HG03354 (cell line): ENCODE measurements around the gene GJA3.

Experiments used
- ATAC-seq: cut with Tn5 transposase; IDR thresholded peaks from one replicate; pipeline ENCODE4 v1.9.1; 2021; ENCODE audit warnings: mild to moderate bottlenecking; ENCODE audit not compliant: unreplicated experiment, poor library complexity, severe bottlenecking

GJA3 gene

GRCh38 chr13:20160306-20161274, at the start of gene GJA3:
GJA3 (minus strand) TSS chr13:20161052; CDS start chr13:20143288, 17,764 bp downstream.
- peak; percentile 62 for ATAC-seq

DNA sequence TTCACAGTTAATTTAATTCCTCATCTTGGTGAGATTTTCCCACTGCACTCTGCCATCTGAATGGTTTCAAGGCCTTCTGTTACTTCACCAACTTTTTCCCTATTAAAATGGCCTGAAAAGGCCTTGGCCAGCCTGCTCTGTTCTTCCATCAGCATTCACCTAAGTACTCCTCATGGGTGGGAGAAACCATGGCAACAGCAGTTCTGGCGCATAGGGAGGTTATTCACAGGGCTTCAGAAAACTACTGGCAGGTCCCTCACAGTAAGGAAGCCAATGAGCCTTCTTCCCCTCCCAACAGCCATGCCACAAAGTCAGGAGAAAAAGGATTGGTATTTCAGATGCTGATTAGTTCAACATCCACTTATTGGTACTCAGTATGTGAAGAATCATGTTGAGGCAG, 49.1 kb upstream of the GJA3 start:
- no peak for ATAC-seq

DNA sequence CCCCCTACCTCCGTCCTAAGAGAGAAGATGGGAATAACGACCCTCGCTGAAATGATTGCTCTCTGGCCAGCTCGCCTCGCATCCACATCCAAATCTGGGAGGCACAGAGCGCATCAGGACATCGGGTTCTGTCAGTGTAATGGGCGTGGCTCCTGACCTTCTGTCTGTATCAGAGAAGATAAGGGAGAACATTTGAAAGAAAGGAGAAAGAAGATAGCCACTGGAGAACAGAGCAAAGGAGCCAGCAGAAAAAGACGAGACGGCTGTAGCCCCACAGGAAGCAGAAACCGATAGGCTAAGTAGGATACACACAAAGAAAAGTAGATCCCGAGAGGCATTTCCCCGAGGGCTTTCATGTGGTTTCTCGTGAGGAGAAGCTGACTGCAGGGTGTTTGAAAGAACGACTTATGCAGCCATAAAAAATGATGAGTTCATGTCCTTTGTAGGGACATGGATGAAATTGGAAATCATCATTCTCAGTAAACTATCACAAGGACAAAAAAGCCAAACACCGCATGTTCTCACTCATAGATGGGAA, 45.9 kb upstream of the GJA3 start:
- ATAC-seq = no peak

DNA sequence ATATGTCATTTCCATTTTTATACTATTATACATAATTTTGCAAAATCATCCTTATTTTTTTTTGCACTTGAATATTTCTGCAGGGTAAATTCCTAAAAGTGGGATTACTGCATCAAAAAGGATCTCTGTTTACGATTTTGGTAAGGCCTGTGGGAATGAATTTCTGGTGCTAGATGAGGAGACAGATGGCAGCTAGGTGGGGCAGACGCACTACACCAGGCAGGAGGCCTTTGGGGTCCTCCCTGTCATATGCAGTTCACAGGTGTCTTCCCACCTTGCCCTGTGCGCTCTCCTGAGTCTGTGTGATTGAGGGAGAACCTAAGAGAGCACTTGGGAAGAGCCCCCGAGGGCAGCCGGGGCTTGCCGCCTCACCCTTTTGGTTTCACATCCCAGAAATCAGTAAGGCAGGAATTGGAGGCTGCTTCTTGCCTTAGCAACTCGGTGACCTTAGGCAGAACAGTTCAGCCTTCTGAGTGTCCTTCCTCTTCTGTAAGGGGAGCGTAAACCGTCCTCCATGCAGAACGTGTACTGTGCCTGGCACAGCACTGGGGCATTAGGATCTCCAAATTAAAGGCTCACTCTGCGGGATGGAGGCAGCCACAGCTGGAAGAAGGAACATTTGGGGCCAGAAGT, 45.3 kb upstream of the GJA3 start:
- no peak for ATAC-seq

GRCh38 chr13:20198781-20199180, 37.9 kb upstream of the GJA3 start:
- ATAC-seq = no peak

- ATAC-seq = peak; percentile 50
These were observed 36.5 kb upstream of the GJA3 start for GRCh38 chr13:20197361-20197834.

- no peak for ATAC-seq
These were observed 34.9 kb upstream of the GJA3 start for GRCh38 chr13:20195801-20196200.

- no peak for ATAC-seq
These were observed 33.2 kb upstream of the GJA3 start for GRCh38 chr13:20193907-20194631.

DNA sequence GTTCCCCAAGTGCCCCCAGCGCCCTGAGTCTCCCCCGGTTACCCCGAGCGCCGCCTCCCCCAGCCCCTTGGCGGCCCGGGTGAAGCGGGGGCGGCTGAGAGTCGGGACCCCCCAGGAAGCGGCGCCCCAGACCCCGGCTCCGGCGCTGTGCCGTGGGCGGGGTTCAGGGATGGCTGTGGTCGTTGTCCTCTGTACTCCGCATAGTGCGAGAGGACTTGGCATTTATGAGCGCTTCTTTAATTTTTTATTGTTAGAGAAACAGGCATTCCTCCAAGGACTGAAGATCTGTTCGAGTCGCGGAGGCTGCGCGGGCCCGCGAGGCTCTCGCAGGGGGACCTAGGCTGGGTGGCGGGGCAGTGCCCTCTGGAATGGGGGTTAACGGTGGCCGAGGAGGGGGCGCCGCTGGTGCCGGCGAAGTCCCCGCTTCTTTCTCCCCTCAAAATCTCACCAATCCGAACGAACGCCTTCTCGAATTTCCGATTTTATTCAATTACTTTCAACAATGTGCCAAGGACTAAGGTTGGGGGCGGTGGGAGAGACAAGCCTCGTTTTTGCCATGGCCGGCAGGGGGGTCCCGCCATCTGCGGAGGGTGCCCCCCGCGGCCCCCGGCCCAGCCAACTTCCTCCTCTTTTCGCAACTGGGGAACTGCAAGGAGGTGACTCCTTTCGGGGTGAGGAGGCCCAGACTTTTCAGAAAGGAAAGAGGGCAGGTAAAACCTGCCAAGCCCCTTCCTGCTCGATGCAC, 32.5 kb upstream of the GJA3 start:
- no peak for ATAC-seq

DNA sequence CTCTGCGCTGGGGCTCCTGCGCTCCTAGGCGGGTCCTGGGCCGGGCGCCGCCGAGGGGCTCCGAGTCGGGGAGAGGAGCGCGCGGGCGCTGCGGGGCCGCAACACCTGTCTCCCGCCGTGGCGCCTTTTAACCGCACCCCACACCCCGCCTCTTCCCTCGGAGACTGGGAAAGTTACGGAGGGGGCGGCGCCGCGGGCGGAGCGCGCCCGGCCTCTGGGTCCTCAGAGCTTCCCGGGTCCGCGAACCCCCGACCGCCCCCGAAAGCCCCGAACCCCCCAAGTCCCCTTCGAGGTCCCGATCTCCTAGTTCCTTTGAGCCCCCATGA, 31.9 kb upstream of the GJA3 start, which contains the start of gene GJB2:
TSS of gene GJB2 (minus strand) at position 103 of the 326 bp plus-strand sequence. CDS start 3,357 bp downstream, outside the sequence.
- ATAC-seq = no peak

GRCh38 chr13:20192158-20192835, 31.4 kb upstream of the GJA3 start:
- no peak for ATAC-seq

DNA sequence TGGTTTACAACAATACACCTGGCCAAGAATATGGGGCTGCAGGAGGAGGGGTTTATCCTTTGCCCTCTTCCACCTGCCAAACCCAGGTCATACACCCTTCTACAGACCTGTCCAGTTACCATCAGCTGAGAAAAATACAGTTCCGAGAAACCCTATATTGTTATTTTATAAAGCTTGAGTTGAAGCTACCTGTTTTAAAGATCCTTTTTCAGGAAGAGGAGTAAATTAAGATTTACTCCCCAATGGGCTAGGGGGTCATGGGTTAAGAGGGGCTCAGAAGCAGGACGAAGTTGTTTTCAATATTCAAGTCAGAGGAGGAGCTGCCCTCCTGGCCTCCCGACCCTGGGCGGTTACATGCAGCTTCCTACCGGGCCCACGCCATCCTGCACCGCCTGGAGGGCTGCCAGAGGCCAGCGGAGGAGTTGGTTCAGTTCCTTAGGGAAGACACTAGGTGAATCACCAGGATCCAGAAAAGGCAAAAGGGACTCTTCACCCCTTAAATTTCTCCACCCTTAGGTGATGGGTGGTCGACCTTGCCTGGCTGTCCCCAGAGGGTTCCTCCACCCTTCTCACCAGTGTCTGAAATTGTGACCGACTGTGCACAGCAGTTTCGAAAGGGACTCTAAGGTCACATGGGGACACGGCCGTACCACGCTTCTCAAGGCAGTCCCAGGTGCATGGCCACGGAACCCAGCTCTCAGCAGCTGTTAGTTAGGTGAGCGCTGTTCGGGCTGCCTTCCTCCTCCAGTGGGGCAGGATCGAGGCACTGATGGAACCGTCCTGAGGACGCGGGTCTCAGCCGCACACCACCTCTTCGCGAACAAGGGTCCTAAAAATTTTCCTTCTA, 30.7 kb upstream of the GJA3 start:
- ATAC-seq = no peak

GRCh38 chr13:20190481-20191310, 29.8 kb upstream of the GJA3 start:
- no peak for ATAC-seq

- no peak for ATAC-seq
These were observed 29.2 kb upstream of the GJA3 start for GRCh38 chr13:20190076-20190475.

DNA sequence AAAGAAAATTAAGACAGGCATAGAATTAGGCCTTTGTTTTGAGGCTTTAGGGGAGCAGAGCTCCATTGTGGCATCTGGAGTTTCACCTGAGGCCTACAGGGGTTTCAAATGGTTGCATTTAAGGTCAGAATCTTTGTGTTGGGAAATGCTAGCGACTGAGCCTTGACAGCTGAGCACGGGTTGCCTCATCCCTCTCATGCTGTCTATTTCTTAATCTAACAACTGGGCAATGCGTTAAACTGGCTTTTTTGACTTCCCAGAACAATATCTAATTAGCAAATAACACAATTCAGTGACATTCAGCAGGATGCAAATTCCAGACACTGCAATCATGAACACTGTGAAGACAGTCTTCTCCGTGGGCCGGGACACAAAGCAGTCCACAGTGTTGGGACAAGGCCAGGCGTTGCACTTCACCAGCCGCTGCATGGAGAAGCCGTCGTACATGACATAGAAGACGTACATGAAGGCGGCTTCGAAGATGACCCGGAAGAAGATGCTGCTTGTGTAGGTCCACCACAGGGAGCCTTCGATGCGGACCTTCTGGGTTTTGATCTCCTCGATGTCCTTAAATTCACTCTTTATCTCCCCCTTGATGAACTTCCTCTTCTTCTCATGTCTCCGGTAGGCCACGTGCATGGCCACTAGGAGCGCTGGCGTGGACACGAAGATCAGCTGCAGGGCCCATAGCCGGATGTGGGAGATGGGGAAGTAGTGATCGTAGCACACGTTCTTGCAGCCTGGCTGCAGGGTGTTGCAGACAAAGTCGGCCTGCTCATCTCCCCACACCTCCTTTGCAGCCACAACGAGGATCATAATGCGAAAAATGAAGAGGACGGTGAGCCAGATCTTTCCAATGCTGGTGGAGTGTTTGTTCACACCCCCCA, 28.1 kb upstream of the GJA3 start:
- ATAC-seq = no peak

DNA sequence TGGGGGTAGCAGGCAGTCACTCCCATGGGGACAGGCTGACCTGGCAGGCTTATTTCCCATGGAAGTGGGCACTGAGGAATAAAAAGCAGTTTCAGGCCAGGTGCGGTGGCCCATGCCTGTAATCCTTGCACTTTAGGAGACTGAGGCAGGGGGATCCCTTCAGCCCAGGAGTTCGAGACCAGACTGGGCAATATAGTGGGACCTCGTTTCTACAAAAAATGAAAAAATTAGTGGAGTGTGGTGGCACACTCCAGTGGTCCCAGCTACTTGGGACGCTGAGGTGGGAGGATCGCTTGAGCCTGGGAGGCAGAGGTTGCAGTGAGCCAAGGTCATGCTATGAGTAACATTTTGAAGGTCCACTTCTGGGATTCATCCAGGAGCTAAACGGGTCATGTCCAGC, 25.9 kb upstream of the GJA3 start:
- no peak for ATAC-seq
